ENCODE measurements around the gene NTM. TPM values are rescaled to one million over a fixed set of nuclear protein-coding genes. Genes with fewer than 3 reads are reported as not detected.

NTM gene
- total and polyA plus RNA-seq, 2 of the 8 experiments (the other 6 are each of a cell fraction or from before 2014, with no cell fraction given) = 13.4 to 20.0 TPM

- 0 out of 7 replicates have a peak overlapping the region, but pooled peaks of 1 of the 4 experiments have one; percentile 16 for H3K9ac ChIP-seq (replicated peaks in 1 of 4; ENCODE audit: extremely low read depth in 1 of 4, low read depth in 3 of 4, low read length in 3 of 4)
- no peaks in the 10 kb centered on the region for H3K36me3 ChIP-seq (ENCODE audit: control insufficient read depth in 2 of 4, insufficient read depth in 4 of 4, low read length in 3 of 4)
- FAIRE-seq = no peak
- H3K23ac ChIP-seq (ENCODE audit: insufficient read length) = no peak overlapping the region
- no peak overlapping the region for H2BK120ac ChIP-seq (replicated peaks; ENCODE audit: low read depth, low read length)
- H2AFZ ChIP-seq (ENCODE audit: low read length) = no peak overlapping the region
- no peak overlapping the region for H4K8ac ChIP-seq (ENCODE audit: extremely low read depth, insufficient read depth, low read length)
- ChIA-PET CTCF (ENCODE audit: partially characterized antibody) (interaction anchor here (0.6 to 9.5 kb wide), 50 partner anchors 8 to 749 kb away, joined by 3 to 146 read pairs (median 4); no protein-coding TSS in a partner anchor), POLR2A (ENCODE audit: partially characterized antibody) (no interaction called here)
- 93% methylated on average over 5 of the region's 5 CpGs; no CpG with 5 or more reads in 1 of the 2 experiments for WGBS, 2 experiments (ENCODE audit: extremely low coverage in 1 of 2, insufficient coverage in 1 of 2, insufficient read length in 1 of 2, insufficient replicate concordance in 2 of 2, low coverage in 1 of 2, low lambda C conversion rate in 2 of 2, missing lambda C conversion rate in 1 of 2)
- no peaks in the 10 kb centered on the region for H3K79me2 ChIP-seq (ENCODE audit: control insufficient read depth in 1 of 2, insufficient read depth in 2 of 2, low read length in 2 of 2)
- H3K27me3 ChIP-seq (replicated peaks in 1 of 4; ENCODE audit: control insufficient read depth in 3 of 4, extremely low read depth in 1 of 4, insufficient read depth in 3 of 4, low read length in 3 of 4) = no peaks in the 10 kb centered on the region
- H3K4me1 ChIP-seq (replicated peaks in 1 of 4; ENCODE audit: control insufficient read depth in 3 of 4, insufficient read depth in 4 of 4, low read length in 3 of 4) = no peaks in the 10 kb centered on the region; a peak in 1 of 7 replicates
- no peak overlapping the region for H3K14ac ChIP-seq (ENCODE audit: insufficient read length)
- H2AK5ac ChIP-seq (ENCODE audit: low read depth, low read length) = no peak overlapping the region
- no peak overlapping the region for H3K4me2 ChIP-seq (ENCODE audit: insufficient read depth in 1 of 2, low read depth in 2 of 2, low read length in 2 of 2)
- no peaks in the 10 kb centered on the region for H4K20me1 ChIP-seq (replicated peaks in 1 of 2; ENCODE audit: control insufficient read depth in 1 of 2, insufficient read depth in 2 of 2, low read length in 2 of 2)
- no peak overlapping the region for H3K56ac ChIP-seq (replicated peaks; ENCODE audit: insufficient read length, low read depth, low read length)
- H2BK12ac ChIP-seq (ENCODE audit: low read depth, low read length) = no peak overlapping the region
- no peak overlapping the region for H2BK20ac ChIP-seq (ENCODE audit: low read length)
- H4K91ac ChIP-seq (replicated peaks; ENCODE audit: insufficient read length, low read length) = no peak overlapping the region
- H3K9me3 ChIP-seq (ENCODE audit: insufficient read depth in 2 of 2, low read depth in 1 of 2, low read length in 1 of 2) = no peaks in the 10 kb centered on the region
- no peaks in the 10 kb centered on the region for H3K23me2 ChIP-seq (ENCODE audit: low read depth, low read length)
- 0 out of 2 replicates have a peak overlapping the region, but pooled peaks have one; percentile 66 for H2BK15ac ChIP-seq (ENCODE audit: low read length)
- no peak overlapping the region for H3K18ac ChIP-seq (ENCODE audit: extremely low read depth, low read length)
- no peak overlapping the region for H2BK5ac ChIP-seq (ENCODE audit: low read depth, low read length)
- no peak overlapping the region for H3K4ac ChIP-seq (replicated peaks; ENCODE audit: insufficient read length, low read depth, low read length)
- H4K5ac ChIP-seq (ENCODE audit: insufficient read length, low read depth, low read length) = no peak overlapping the region
- H3K27ac ChIP-seq (ENCODE audit: low read depth, low read length) = no peak overlapping the region
- TF ChIP-seq SAP30 (IDR thresholded peaks at IDR 0.05; ENCODE audit: insufficient read depth, insufficient replicate concordance, low read length) (no peak), HDAC2 (IDR thresholded peaks at IDR 0.05; ENCODE audit: borderline replicate concordance in 1 of 2, low read depth in 2 of 2, low read length in 2 of 2) (no peak), KDM1A (IDR thresholded peaks at IDR 0.05; ENCODE audit: borderline replicate concordance, low read length) (no peak)
- no peaks in the 10 kb centered on the region; the same call in 1 of the 2 replicates for H3K79me1 ChIP-seq (ENCODE audit: low read depth, low read length)
- no peak for DNase-seq (ENCODE audit: low read depth in 1 of 2, low spot score in 2 of 2)
- H3K4me3 ChIP-seq (ENCODE audit: extremely low read depth in 1 of 4, insufficient read depth in 2 of 4, low read depth in 3 of 4, low read length in 4 of 4) = no peak overlapping the region
Measured at GRCh38 chr11:132312161-132312560, 941.7 kb downstream of the NTM start.
